ENCODE results near the gene UFSP2. TPM values are rescaled to one million over a fixed set of nuclear protein-coding genes. Genes with fewer than 3 reads are reported as not detected.

Gene UFSP2
- total RNA-seq, 1 donor from 2014 or later = 8.6 TPM

DNA sequence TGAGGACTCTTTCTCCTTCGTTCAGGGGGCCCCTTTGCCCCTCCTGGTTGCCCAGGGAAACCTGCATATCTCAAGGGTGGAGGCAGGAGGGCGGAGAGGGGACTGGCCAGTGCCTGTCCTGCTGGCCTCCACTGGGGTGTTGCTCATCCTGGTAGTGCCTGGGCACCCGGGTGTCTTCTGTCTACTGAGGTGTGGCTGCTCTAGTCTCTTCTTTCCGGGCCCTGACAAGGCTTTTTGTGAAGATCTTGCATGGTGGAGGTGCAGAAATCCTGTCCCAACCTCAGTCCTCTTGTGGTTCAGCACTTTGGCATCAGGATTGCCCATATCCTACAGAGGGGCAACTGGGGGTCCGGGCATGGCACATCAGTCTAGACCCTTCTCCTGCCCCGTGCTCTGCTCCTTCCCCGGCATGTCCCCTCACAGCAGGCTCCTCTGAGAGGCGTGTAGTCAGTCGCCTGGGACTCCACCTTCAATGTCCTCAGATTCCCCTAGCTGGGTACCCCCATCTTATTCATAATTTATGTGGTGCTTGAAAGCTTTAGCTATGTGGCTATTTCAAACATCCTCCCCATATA, 43.9 kb upstream of the UFSP2 start:
- no peak overlapping the region for H3K27ac ChIP-seq
- no peak overlapping the region for H3K4me3 ChIP-seq
- H3K27me3 ChIP-seq = no peaks in the 10 kb centered on the region
- peaks cover 0 to 2% of the 10 kb centered on the region in 2 donors for H3K4me1 ChIP-seq
- no peaks in the 10 kb centered on the region for H3K36me3 ChIP-seq
- intact Hi-C loops (cut with DNase I) = loop anchor here (2.0 to 5.0 kb wide), 5 partner anchors 43 to 558 kb away; partner anchors contain the start of gene ANKRD37
- DNase-seq (ENCODE audit: low spot score in 2 of 2) = no peak
- TF ChIP-seq, protein P1, sequence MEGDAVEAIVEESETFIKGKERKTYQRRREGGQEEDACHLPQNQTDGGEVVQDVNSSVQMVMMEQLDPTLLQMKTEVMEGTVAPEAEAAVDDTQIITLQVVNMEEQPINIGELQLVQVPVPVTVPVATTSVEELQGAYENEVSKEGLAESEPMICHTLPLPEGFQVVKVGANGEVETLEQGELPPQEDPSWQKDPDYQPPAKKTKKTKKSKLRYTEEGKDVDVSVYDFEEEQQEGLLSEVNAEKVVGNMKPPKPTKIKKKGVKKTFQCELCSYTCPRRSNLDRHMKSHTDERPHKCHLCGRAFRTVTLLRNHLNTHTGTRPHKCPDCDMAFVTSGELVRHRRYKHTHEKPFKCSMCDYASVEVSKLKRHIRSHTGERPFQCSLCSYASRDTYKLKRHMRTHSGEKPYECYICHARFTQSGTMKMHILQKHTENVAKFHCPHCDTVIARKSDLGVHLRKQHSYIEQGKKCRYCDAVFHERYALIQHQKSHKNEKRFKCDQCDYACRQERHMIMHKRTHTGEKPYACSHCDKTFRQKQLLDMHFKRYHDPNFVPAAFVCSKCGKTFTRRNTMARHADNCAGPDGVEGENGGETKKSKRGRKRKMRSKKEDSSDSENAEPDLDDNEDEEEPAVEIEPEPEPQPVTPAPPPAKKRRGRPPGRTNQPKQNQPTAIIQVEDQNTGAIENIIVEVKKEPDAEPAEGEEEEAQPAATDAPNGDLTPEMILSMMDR (IDR thresholded peaks at IDR 0.05) = no peak
- H3K9me3 ChIP-seq = no peaks in the 10 kb centered on the region

DNA sequence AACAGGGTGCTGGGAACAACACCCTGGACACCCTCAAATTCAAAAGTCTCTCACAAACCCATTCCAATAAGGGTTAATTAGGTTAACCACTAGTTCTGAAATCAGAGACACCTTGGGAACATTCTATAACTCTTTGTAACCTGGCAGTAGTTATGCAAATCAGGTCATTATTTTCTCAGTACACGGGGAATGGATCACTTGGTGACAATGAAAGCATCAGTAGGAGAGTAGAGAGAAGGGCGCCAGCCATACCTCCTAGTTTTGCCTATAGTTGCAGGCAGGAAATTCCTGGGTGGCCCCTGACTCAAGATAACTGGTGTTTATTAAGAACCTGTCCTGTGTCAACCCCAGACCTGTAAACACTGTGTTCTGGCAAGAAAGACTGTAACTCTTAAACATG, 43.2 kb upstream of the UFSP2 start:
- Histone ChIP-seq H3K4me1 (peaks cover 0 to 2% of the 10 kb centered on the region in 2 donors), H3K36me3 (no peaks in the 10 kb centered on the region), H3K4me3 (no peak overlapping the region), H3K27me3 (no peaks in the 10 kb centered on the region), H3K27ac (no peak overlapping the region), H3K9me3 (no peaks in the 10 kb centered on the region)
- TF ChIP-seq, protein P1 (IDR thresholded peaks at IDR 0.05) = no peak
- intact Hi-C loops (cut with DNase I) = no loop called here
- no peak for DNase-seq (ENCODE audit: low spot score in 2 of 2)

DNA sequence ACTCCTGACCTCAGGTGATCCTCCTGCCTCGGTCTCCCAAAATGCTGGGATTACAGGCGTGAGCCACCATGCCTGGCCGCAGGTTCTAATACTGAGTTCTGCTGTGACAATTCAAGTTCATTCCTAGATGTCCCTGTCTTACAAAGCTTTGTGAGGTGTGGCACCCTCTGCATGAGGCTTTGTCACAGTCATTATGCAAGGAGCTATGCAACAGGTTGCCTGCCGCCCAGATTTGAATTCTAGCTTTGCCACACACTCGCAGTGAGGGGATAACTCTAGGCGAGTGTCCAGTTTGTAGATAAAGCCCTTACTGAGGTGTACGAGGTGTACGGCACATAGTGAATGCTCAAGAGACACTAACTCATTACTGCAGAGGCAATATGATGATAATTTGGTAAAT, 42.2 kb upstream of the UFSP2 start:
- H3K27ac ChIP-seq = no peak overlapping the region
- no peaks in the 10 kb centered on the region for H3K27me3 ChIP-seq
- H3K4me1 ChIP-seq = peaks cover 0 to 2% of the 10 kb centered on the region in 2 donors
- no peaks in the 10 kb centered on the region for H3K36me3 ChIP-seq
- intact Hi-C loops (cut with DNase I) = no loop called here
- no peaks in the 10 kb centered on the region for H3K9me3 ChIP-seq
- DNase-seq (ENCODE audit: low spot score in 2 of 2) = no peak
- H3K4me3 ChIP-seq = no peak overlapping the region
- TF ChIP-seq, protein P1 (IDR thresholded peaks at IDR 0.05) = no peak

DNA sequence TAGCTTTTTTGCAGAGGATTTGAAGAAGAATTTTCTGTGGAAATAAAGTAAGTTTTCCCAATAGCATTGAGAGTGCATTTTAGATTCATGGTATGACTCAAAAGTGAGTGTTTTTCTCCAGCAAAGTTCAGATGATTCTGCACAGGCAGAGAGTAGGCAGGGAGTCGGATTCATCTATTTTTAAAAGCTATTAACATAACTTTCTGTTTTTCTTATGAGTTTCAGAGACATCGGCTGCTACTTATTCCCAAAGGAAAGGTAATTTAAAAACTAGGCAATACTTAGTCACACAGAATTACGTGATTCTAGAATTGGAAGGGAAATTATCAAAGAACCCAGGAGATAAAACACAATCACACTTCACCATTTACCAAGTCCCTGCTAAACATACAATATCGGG, 41.3 kb upstream of the UFSP2 start:
- H3K4me1 ChIP-seq = peaks cover 0 to under 1% of the 10 kb centered on the region in 2 donors
- H3K27ac ChIP-seq = no peak overlapping the region
- DNase-seq (ENCODE audit: low spot score in 2 of 2) = no peak
- TF ChIP-seq, protein P1 (IDR thresholded peaks at IDR 0.05) = no peak
- H3K4me3 ChIP-seq = no peak overlapping the region
- H3K36me3 ChIP-seq = no peaks in the 10 kb centered on the region
- no peaks in the 10 kb centered on the region for H3K27me3 ChIP-seq
- no peaks in the 10 kb centered on the region for H3K9me3 ChIP-seq
- intact Hi-C loops (cut with DNase I) = no loop called here

DNA sequence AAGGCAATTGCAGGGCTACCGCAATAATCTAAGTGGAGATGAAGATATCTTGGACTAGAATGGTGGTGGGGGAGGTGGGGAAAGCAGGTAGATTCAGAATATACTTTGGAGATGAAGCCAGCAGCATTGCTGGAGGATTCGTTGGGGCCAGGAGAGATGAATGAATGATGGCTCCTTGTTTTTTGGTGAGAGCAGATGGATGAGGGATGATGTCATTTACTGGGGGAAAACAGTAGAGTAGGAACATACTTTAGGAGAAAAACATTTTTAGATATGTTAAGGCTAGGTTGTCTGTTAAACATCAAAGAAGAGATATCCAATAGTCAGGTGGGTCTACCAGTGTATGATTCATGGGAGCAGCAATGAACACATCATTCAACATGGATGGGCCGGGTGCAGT, 39.9 kb upstream of the UFSP2 start:
- Histone ChIP-seq H3K27ac (no peak overlapping the region), H3K4me3 (no peak overlapping the region), H3K27me3 (no peaks in the 10 kb centered on the region), H3K4me1 (no peaks in the 10 kb centered on the region), H3K36me3 (no peaks in the 10 kb centered on the region), H3K9me3 (no peaks in the 10 kb centered on the region)
- intact Hi-C loops (cut with DNase I) = no loop called here
- TF ChIP-seq, protein P1 (IDR thresholded peaks at IDR 0.05) = no peak
- no peak for DNase-seq (ENCODE audit: low spot score in 2 of 2)

DNA sequence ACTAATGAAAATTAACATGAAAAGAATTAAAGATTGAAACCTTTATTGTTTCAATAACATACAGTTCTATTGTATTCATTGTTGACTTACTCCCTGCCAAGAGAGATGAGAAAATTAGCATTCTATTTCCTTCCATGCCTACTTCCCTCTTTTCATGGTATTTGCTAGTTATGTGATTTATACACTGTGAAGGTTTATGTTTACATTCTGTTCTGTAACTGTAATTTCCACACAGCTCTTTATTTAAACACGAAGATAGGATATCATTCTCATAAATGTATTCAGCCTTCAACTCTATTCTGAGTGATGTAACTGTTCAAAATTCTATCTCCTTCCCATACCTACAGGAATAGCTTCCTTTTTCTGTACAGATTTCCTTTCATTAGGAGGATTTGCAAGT, 39.1 kb upstream of the UFSP2 start:
- DNase-seq (ENCODE audit: low spot score in 2 of 2) = no peak
- Histone ChIP-seq H3K9me3 (no peaks in the 10 kb centered on the region), H3K4me1 (no peaks in the 10 kb centered on the region), H3K27me3 (no peaks in the 10 kb centered on the region), H3K36me3 (no peaks in the 10 kb centered on the region), H3K4me3 (no peak overlapping the region), H3K27ac (no peak overlapping the region)
- intact Hi-C loops (cut with DNase I) = no loop called here
- TF ChIP-seq, protein P1 (IDR thresholded peaks at IDR 0.05) = no peak
